Bone marrow (tissue), 2 donors: Measurements from ENCODE around the gene C1GALT1.

Source experiments
- DNase-seq, 2 donors: peaks; one replicate each; lab custom pipeline; 2025; lab: John Stamatoyannopoulos, UW

C1GALT1 gene

GRCh38 chr7:7201578-7202374 is 19.4 kb downstream of the C1GALT1 start:
- DNase-seq: no peak

- no peak for DNase-seq
Measured at GRCh38 chr7:7202375-7202720, 20.0 kb downstream of the C1GALT1 start.

GRCh38 chr7:7203813-7204575 is 21.6 kb downstream of the C1GALT1 start:
- DNase-seq: no peak

- no peak for DNase-seq
Measured at GRCh38 chr7:7207876-7208275, 25.5 kb downstream of the C1GALT1 start.

- no peak for DNase-seq
Measured at GRCh38 chr7:7208520-7208919, 26.2 kb downstream of the C1GALT1 start.

GRCh38 chr7:7209412-7210050 is 27.2 kb downstream of the C1GALT1 start:
- no peak for DNase-seq

- DNase-seq: no peak
Measured at GRCh38 chr7:7210475-7211237, 28.3 kb downstream of the C1GALT1 start.

- DNase-seq: no peak
Measured at GRCh38 chr7:7212612-7213011, 30.3 kb downstream of the C1GALT1 start.

- DNase-seq: no peak
Measured at GRCh38 chr7:7214398-7215347, 32.3 kb downstream of the C1GALT1 start.

GRCh38 chr7:7216279-7216678 is 33.9 kb downstream of the C1GALT1 start:
- DNase-seq: no peak

- DNase-seq: no peak
Measured at GRCh38 chr7:7219216-7219615, 36.9 kb downstream of the C1GALT1 start.

GRCh38 chr7:7220821-7221220 is 38.5 kb downstream of the C1GALT1 start:
- DNase-seq: no peak

GRCh38 chr7:7221599-7222038 is 39.3 kb downstream of the C1GALT1 start:
- DNase-seq: no peak

GRCh38 chr7:7223250-7223649 is 40.9 kb downstream of the C1GALT1 start:
- no peak for DNase-seq

GRCh38 chr7:7226407-7226806 is 44.1 kb downstream of the C1GALT1 start:
- no peak for DNase-seq

- no peak for DNase-seq
Measured at GRCh38 chr7:7228472-7228871, 46.1 kb downstream of the C1GALT1 start.

- DNase-seq: no peak
Measured at GRCh38 chr7:7228967-7229366, 46.6 kb downstream of the C1GALT1 start.

- DNase-seq: no peak
Measured at GRCh38 chr7:7231000-7231399, 48.7 kb downstream of the C1GALT1 start.

- DNase-seq: no peak
Measured at GRCh38 chr7:7231865-7232264, 49.5 kb downstream of the C1GALT1 start.

GRCh38 chr7:7235347-7235746 is 53.0 kb downstream of the C1GALT1 start:
- DNase-seq: no peak

- DNase-seq: no peak
Measured at GRCh38 chr7:7236041-7236440, 53.7 kb downstream of the C1GALT1 start.
